Activated CD4-positive, alpha-beta T cell treated with anti-CD3 and anti-CD28 coated beads, Interleukin-2, amount 50 U/mL, for 48 hours (primary cell): ENCODE measurements around the gene GPR32.
"Not testable (repeated sequence)": the region's sequence is repeated elsewhere in the genome, so short reads cannot be mapped to it uniquely, and the experiment has no call there.

ENCODE experiments used
- DNase-seq, 2 experiments: peaks; one replicate each; pipeline ENCODE4 v3.0.0-alpha.2; 2020

GPR32 gene, protein sequence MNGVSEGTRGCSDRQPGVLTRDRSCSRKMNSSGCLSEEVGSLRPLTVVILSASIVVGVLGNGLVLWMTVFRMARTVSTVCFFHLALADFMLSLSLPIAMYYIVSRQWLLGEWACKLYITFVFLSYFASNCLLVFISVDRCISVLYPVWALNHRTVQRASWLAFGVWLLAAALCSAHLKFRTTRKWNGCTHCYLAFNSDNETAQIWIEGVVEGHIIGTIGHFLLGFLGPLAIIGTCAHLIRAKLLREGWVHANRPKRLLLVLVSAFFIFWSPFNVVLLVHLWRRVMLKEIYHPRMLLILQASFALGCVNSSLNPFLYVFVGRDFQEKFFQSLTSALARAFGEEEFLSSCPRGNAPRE

DNA sequence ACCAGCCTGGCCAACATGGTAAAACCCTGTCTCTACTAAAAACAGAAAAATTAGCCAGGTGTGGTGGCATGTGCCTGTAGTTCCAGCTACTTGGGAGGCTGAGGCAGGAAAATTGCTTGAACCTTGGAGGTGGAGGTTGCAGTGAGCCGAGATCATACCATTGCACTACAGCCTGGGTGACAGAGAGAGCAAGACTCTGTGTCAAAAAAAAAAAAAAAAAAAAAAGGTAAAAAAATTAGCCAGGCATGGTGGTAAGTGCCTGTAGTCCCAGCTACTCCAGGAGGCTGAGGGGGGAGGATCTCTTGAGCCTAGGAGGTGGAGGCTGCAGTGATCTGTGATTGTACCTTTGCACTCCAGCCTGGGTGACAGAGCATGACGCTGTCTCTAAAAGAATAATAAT lies at the start of gene GPR32:
Gene GPR32 (plus strand): TSS at position 301 of the 400 bp plus-strand sequence. CDS start 137 bp downstream, outside the sequence.
- DNase-seq = not testable (repeated sequence)

DNA sequence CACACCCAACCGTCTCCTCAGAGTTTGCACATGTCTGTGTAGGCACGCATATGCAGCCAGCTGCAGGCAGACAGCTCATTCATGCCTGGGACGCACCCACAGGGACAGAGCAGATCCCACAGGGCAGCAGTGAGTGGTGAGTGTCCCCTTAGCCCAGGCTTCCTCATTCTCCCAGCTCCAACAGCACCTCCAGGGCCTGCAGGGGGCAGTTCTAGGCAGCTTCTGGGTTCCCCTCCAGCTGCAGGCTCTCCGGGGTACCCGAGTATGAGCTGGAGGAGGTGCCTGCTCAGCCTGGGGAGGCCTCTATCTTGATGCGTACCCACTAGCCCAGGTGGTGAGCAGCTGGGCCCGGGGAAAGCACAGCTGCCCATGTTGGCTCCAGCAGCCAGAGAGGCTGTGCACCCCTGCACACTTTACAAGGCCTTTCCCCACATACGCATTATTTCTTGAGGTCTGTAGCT lies 49.3 kb upstream of the GPR32 start:
- no peak for DNase-seq

DNA sequence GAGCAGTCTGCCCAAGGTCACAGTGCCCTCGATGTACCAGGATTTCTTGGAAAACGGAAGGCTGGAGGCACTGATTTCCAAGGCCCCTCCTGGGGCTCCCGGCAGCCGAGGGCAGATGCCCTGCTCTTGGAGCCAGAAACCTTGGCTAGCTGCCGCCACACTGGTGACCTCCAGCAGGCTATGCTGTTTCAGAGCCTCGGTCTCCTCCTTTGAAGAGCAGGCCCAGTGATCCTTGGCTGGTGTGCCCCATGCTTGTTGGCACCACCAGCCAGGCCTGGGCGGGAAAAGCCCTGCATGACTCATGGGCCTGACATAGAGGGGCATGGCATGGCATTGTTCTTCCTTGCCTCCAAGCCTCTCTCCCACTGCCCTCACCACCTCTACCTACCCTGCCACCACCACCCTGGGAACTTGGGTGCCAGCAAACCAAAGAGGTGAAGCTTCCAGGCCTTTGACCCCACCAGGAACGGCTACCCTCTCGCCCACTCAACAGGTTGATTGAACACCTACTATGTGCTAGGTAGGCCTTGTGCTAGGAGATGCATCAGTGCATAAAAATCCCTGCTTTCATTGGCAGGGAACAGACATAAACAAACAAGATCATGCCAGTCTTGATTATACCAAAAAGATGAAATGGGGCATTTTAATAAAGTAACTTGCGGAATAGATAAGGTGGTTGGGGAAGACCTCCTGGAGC lies 48.7 kb upstream of the GPR32 start:
- DNase-seq = no peak

DNA sequence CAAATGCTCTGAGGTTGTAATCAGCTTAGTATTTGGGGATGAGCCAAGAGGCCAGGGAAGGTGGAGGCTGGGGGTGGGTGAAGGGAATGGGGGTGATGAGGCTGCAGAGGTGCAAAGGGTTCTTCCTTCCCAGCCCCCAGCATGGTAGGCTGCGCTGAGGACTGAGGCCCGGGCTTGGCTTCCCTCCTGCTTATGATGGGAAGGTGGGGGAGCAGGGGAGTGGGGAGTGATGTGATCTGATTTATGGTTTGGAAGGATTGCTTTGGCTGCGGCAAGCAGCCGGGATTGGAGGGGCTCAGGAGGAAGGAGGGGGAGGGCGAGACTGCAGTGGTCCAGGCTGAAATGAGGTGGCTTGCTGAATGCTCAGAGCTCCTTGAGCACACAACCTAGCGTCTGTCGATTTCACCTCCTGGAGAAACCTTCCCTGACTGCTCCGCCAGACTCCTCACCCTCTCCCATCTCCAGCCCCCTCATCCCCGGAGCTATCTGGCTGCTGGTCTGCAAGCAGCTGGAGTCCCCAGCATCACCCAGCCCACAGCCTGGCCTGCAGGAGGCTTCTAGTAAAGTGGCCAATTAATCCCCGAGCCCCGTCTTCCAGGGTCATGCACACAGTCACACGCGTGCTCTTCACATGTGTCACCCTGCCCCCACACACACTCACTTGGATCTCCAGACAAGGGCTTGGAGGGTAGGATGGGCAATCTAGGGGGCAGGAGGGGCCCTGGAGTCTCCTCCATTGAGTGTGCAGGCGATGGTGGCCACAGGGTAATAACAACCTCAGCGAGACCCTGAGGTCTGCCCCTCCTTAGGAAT lies 47.9 kb upstream of the GPR32 start:
- no peak for DNase-seq

DNA sequence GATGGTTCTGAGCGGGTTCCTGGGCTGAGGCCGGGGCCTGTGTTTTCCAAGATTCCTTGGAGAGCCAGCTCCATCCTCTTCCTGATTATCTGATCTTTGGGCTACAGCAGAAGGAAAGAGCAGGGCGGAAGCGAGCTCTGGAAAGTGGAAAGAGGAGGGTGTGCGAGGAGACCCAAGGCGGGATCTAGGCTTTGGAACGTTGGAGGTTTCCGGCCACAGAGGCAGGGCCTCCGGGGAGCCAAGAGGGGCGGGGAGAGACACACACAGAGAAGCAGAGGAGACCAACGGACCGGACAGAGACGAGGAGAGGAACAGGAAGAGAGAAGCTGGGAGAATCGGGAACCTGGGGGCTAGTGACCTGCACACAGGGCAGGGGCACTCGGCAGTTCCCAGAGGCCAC lies 47.2 kb upstream of the GPR32 start, which contains the start of gene CLEC11A:
Gene CLEC11A (plus strand): TSS at position 296 of the 400 bp plus-strand sequence. CDS start 162 bp downstream, outside the sequence.
- DNase-seq = no peak

DNA sequence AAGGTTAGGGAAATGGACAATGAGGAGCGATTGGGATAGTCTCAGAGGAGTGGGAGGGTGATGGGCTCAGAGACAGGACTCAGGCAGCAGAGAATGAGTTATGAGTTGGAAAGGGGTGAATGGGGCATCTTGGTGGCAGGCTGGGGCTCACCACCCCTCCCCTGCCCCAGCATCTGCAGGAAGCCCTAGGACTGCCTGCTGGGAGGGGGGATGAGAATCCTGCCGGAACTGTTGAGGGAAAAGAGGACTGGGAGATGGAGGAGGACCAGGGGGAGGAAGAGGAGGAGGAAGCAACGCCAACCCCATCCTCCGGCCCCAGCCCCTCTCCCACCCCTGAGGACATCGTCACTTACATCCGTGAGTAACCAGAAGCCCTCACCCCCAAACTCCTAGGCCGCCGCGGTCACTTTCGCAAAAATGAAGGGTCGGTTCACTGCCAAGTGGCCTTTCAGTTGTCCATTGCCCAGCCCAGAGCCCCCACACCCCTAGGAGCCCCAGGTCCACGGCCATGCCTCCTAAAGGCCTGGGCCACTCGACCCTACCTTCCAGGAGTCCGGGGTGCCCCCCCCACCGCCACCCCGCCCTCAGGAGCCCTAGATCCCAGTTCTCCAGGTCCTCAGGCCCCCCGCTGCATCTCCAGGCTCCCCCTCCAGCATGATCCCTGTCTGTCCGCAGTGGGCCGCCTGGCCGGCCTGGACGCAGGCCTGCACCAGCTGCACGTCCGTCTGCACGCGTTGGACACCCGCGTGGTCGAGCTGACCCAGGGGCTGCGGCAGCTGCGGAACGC lies 46.3 kb upstream of the GPR32 start:
- no peak for DNase-seq

DNA sequence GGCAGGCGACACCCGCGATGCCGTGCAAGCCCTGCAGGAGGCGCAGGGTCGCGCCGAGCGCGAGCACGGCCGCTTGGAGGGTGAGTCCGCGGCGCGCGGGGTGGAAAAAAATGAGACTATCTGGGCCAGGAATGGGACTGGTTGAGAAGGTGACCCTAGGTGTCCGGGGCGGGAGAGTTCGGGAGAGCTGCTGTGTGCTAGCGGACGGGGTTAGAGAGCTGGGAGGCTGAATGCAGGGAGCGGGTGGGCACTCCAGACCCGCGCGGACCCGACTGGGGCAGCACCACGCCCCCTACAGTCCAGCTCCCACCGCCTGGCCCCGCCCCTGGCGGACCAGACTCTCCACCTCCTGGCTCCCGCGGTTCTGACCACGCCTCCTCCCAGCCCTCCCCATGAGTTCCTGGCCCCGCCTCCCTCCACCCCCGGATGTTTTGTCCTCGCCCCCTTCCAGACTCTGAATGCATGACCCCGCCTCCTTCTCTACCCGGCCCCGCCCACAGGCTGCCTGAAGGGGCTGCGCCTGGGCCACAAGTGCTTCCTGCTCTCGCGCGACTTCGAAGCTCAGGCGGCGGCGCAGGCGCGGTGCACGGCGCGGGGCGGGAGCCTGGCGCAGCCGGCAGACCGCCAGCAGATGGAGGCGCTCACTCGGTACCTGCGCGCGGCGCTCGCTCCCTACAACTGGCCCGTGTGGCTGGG lies 45.6 kb upstream of the GPR32 start:
- DNase-seq = peak; percentile 95 to 96

DNA sequence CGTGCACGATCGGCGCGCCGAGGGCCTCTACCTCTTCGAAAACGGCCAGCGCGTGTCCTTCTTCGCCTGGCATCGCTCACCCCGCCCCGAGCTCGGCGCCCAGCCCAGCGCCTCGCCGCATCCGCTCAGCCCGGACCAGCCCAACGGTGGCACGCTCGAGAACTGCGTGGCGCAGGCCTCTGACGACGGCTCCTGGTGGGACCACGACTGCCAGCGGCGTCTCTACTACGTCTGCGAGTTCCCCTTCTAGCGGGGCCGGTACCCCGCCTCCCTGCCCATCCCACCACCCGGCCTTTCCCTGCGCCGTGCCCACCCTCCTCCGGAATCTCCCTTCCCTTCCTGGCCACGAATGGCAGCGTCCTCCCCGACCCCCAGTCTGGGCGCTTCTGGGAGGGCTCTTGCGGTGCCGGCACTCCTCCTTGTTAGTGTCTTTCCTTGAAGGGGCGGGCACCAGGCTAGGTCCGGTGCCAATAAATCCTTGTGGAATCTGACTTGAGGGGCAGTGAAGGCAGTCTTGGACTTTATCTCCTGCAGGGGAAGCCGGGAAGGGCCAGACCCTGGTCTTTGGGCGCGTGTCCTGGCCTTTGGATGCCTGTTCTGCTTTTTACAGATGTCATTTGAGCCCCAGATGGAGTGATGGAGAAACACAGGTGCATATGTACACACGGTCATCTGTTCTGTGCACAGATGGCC lies 44.9 kb upstream of the GPR32 start:
- no peak for DNase-seq

DNA sequence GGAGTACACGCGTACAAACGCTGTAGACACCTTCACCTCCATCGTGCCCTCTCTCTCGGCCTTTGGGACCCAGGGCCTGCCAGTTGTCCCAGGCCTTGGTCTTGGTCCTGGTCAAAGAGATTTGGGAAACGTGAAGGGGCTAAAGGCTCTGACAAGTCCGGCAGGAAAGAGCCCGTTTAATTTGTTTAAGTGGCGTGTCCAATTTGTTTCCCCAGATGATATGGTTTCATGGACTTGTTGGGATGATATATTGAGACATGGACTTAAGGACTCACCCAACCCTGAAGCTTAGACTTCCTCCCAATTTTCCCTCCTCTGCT lies 44.4 kb upstream of the GPR32 start:
- DNase-seq = no peak

DNA sequence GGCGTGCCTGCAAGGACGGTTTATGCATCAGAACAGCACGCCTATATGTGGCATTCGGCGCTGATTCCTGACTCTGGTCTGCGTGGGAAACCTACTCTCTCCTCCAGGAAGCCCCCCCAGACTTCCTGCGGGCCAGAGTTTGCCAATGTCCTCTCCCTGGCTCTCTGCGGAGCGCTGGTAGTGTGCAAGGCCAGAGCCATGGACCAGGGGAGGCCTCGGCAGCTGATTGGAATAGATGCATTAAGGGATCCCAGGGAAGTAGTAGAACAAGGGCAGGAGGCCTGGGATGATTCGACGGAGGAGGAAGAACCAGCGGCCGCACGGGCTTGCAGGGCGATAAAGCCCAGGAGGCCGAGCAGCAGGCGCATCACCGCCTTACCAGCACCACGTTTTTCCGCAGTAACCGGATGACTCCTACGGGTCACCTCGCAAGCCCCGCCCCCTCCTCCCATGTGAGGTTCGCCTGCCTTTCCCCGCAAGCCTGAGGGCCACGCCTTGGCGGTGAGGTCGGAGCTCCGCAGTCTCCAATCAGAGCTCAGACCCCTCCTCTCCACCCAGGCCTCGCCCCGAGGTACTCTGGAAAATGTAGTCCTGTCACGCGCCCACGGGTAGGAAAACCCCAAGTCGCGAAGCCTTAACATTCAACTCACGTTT lies 42.1 kb upstream of the GPR32 start:
- DNase-seq = peak; percentile 77 to 80

DNA sequence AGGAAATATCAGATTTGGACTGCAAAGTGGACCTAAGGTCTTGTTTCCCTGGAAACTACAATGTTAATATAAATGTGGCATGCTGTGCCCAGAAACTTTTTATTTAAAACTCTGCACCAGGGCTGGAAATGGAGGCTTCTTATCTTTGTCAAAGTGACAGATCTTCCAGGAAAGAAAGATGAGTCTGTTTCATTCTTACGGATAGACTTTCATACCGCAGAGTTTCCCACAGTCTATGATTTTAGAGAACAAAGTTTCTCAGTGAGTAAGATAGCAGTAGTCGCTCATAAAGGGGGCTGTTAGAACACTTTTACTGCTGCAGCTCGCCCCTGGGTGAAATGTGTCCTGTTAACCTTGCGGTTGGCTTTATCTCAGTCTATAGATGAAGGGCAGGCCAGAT lies 40.4 kb upstream of the GPR32 start:
- no peak for DNase-seq

DNA sequence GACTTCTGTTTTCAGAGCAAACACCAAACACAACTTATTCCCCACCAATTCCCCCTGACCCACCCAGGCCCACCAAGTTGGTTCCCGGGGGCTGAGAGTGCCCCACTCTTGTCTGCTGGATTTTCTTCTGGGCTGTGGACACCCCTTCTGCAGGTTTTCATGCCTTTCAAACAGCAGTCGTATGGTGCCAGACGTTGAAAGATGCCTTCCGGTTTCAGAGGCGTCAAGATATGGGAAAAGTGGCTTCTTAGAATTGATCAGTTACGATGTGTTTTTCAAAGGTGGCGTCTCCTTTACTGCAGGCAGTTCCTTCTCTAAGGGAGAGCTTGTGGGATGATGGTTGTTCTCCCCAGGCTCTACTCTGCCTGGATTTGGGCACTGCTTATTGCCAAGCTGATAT lies 34.4 kb upstream of the GPR32 start:
- DNase-seq = no peak

DNA sequence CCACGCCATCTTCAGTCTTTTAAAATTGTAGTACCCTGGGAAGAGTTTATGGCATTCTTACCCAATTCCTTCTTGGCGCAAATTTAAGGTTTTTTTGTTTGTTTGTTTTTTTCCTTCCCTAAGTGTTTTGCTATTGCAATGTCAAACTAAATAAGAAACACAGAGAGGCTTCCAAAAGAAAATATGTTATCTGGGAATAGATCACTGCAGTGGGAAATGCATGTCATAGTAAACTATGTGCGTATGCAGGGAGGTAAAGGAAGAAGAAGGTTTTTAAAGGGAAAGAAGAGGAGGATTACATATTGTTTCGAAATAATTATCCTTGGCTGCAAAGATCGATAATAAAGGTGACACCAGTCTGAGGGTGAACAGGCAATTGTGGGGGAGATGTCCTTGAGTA lies 33.9 kb upstream of the GPR32 start:
- no peak for DNase-seq

DNA sequence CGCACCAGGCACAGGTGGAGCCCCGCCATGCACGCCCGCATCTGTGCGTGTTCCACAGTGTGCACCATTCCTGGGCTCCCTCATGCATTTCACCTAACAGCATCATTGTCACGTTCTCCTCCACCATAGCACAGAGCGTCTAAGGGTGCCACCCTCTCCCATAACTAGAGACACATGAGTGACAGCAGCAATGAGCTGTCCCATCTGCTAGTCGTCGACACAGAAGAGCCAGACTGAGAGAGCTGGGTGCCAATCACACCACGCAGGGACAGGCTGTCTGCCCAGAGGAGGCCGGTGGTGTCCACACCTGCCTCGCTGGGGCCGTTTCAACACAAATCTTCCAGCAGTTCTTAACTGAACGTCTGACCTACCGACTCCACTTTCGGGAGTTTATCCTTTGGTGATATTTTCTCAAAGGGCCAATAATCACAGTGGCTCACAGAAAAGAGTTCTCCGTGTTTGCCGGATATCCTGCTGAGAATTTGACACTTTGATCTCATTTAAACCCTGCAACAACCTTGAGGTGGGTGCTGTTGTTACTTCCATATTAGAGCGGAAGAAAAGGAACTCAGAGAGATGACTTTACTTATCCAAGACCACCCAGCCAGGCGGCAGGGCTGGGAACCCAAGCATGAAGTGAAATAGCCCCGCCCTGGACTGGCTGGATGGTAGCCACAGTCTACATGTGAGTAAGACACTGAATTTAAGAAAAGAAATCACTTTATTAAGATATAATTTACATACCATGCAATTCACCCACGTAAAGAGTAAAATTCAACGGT lies 30.9 kb upstream of the GPR32 start:
- DNase-seq = no peak

DNA sequence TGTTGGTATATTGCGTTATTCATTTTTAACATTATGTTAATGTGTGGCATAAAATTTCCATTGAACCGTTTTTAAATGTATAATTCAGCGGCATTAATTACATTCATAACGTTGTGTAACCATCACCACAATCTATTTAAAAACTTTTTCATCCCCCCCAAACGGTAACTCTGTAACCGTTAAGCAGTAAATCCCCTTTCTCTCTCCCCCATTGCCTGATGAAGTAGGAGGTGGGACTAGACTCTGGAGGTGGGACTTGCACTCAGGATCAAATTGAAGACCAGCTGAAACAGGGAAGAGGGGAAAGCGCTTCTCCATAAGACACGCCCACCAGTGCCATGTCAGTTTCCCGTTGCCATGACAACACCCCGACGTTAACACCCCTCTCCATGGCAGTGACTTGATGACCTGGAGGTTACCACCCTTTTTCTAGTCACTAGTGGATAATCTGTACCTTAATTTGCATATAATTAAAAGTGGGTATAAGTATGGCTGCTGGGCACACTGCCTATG lies 30.3 kb upstream of the GPR32 start:
- DNase-seq = no peak

DNA sequence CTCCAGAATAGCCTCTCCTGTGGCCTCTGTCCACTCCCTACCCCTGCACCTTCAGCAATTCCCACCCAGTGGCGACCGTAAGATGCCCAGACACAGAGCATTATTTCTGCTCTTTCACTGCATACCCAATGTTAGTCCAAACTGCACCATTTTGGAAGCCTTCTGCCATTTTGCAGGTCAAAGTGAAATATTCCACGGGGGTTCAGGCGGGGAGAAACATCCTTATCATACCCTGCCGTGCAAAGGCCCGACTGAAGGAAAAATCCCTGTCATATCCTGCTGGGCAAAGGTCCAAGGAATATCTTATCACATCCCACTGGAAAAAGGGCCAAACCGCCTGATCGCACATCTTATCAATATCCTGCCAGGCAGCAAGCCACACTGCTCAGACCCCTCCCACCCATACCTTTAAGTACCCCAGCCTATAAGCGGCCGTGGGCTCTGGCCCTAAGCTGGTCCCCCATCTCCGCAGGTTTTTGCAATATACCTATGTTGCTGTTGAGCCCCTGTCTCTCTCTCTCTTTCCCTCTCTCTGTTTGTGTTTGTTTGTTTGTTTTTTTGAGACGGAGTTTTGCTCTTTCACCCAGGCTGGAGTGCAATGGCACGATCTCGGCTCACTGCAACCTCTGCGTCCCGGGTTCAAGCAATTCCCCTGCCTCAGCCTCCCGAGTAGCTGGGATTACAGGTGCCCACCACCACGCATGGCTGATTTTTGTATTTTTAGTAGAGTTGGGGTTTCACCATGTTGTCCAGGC lies 28.9 kb upstream of the GPR32 start:
- no peak for DNase-seq

DNA sequence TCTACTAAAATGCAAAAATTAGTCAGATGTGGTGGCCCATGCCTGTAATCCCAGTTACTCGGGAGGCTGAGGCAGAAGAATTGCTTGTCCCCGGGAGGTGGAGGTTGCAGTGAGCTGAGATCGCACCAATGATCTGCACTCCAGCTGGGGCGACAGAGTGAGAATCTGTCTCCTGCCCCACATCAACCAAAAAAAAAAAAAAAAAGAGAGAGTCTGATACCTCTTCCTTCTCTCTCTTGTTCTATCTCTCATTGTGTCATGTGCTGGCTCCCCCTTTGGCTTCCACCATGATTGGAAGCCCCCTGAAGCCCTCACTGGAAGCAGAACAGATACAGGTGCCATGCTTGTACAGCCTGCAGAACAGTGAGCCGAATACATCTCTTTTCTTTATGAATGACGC lies 26.7 kb upstream of the GPR32 start:
- DNase-seq = no peak

DNA sequence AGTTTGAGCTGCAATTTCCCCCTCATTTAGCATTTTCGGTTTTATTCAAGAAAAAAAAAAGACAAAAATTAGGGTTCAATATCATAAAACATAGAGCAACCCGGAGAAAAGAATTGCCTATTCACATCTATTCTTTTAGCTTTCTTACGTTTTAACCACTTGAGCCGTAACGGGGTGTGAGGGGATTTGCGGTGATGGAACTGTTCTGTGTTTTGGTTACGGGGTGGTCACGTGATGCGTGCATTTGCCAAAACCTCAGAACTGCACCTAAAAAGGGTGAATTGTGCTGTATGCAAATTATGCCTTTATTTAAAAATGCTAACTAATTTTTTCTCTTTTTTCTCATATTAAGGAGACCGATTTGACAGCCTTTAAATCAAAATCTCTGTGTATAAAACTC lies 25.0 kb upstream of the GPR32 start:
- no peak for DNase-seq

DNA sequence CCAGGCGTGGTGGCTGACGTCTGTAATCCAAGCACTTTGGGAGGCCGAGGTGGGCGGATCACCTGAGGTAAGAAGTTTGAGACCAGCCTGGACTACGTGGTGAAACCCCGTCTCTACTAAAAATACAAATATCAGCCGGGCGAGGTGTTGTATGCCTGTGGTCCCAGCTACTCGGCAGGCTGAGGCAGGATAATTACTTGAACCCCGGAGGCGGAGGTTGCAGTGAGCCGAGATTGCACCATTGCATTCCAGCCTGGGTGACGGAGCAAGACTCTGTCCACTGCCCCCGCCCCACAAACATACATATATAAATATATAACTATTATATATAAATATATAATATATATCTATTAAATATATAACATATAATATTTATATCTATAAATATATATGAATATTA lies 23.1 kb upstream of the GPR32 start:
- not testable (repeated sequence) for DNase-seq
